ENCODE data around the gene ST8SIA1. TPM values are rescaled to one million over a fixed set of nuclear protein-coding genes. Genes with fewer than 3 reads are reported as not detected.
A peak's percentile ranks its signal among the peaks of the same experiment; 100 is the strongest.

The ST8SIA1 gene
- total RNA-seq, 1 donor from 2014 or later: 1.8 TPM

GRCh38 chr12:22340143-22340542 is 5.6 kb upstream of the ST8SIA1 start:
- Mint-ChIP-seq H3K36me3 (no peaks in the 10 kb centered on the region), H3K27ac (no peak overlapping the region), H3K4me1 (peaks cover 9% of the 10 kb centered on the region), H3K27me3 (ENCODE audit: insufficient read depth, low read depth) (peaks cover under 1% of the 10 kb centered on the region), H3K4me3 (no peak overlapping the region), H3K9me3 (peaks cover 8% of the 10 kb centered on the region)
- Histone ChIP-seq H3K9me3 (ENCODE audit: low read depth) (no peaks in the 10 kb centered on the region), H3K9ac (no peak overlapping the region), H3K4me1 (no peaks in the 10 kb centered on the region), H3K4me2 (no peak overlapping the region), H4K20me1 (ENCODE audit: low read depth) (no peaks in the 10 kb centered on the region), H3K27ac (no peak overlapping the region), H3K27me3 (peaks cover 2% of the 10 kb centered on the region), H3K36me3 (no peaks in the 10 kb centered on the region), H3K4me3 (no peak overlapping the region), H2AFZ (replicated peaks) (no peak overlapping the region), H3F3A (ENCODE audit: low read depth) (peaks cover 3% of the 10 kb centered on the region), H3K79me2 (ENCODE audit: low read depth) (no peaks in the 10 kb centered on the region)
- no peak for DNase-seq (ENCODE audit: low spot score)
- no peak for TF ChIP-seq EZH2phosphoT487 (IDR thresholded peaks at IDR 0.05)
- TF ChIP-seq EZH2 (IDR thresholded peaks at IDR 0.05): no peak
- no peak for TF ChIP-seq CTCF (IDR thresholded peaks at IDR 0.05)

DNA sequence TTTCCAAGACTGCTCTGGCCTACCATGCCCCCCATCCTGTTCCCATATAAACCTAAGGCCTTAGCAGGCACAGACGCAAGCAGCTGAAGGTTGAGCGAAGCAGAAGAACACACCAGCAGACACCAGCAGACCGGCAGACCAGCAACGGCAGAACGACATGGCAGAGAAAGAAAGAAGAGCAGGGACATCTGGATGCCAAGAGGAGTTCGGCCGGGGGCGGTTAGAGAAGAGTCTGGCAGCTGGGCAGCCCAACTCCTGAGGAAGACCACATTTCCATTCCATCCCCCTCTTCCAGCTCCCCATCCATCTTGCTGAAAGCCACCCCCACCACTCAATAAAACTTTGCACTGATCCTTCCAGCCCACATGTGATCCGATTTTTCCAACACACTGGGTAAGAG is 5.2 kb upstream of the ST8SIA1 start:
- Histone ChIP-seq H3K79me2 (ENCODE audit: low read depth) (no peaks in the 10 kb centered on the region), H3K4me3 (no peak overlapping the region), H3K27me3 (peaks cover 7% of the 10 kb centered on the region), H3K4me1 (no peaks in the 10 kb centered on the region), H3K4me2 (no peak overlapping the region), H2AFZ (replicated peaks) (no peak overlapping the region), H3K27ac (no peak overlapping the region), H3K9ac (no peak overlapping the region), H3K9me3 (ENCODE audit: low read depth) (no peaks in the 10 kb centered on the region), H3K36me3 (no peaks in the 10 kb centered on the region), H3F3A (ENCODE audit: low read depth) (peaks cover 6% of the 10 kb centered on the region), H4K20me1 (ENCODE audit: low read depth) (no peaks in the 10 kb centered on the region)
- Mint-ChIP-seq H3K9me3 (peaks cover 8% of the 10 kb centered on the region), H3K27ac (no peak overlapping the region), H3K36me3 (no peaks in the 10 kb centered on the region), H3K27me3 (ENCODE audit: insufficient read depth, low read depth) (peaks cover 4% of the 10 kb centered on the region), H3K4me3 (no peak overlapping the region), H3K4me1 (peaks cover 9% of the 10 kb centered on the region)
- DNase-seq (ENCODE audit: low spot score): no peak
- TF ChIP-seq CTCF (IDR thresholded peaks at IDR 0.05) (no peak), EZH2phosphoT487 (IDR thresholded peaks at IDR 0.05) (no peak), EZH2 (IDR thresholded peaks at IDR 0.05) (no peak)

DNA sequence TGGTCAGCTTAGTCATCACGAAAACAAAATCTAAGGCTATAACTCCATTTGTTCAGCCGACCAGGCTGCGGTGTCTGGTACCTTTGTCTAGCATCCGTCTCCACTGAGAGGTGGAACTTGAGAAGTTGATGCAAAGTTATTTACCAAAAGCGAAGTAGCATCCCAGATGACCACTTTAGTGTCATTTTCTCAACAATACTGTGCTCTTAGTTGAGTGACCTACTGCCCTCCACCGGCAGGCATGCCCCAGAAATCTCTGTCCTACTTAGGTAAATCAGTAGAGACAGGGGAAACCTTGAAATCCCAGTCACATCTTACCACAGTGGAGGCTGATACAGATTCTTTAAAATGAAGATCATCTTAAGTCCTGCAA is 1.3 kb upstream of the ST8SIA1 start:
- Mint-ChIP-seq H3K9me3 (no peaks in the 10 kb centered on the region), H3K27ac (peak overlapping the region; percentile 70), H3K27me3 (ENCODE audit: insufficient read depth, low read depth) (peaks cover 13% of the 10 kb centered on the region), H3K4me3 (peak overlapping the region; percentile 93), H3K36me3 (peaks cover 1% of the 10 kb centered on the region), H3K4me1 (peaks cover 34% of the 10 kb centered on the region)
- Histone ChIP-seq H4K20me1 (ENCODE audit: low read depth) (no peaks in the 10 kb centered on the region), H3K79me2 (ENCODE audit: low read depth) (no peaks in the 10 kb centered on the region), H3K27ac (no peak overlapping the region), H3F3A (ENCODE audit: low read depth) (peaks cover 6% of the 10 kb centered on the region), H2AFZ (replicated peaks) (peak overlapping the region; percentile 94), H3K9ac (no peak overlapping the region), H3K9me3 (ENCODE audit: low read depth) (no peaks in the 10 kb centered on the region), H3K4me2 (peak overlapping the region; percentile 83), H3K27me3 (peaks cover 46% of the 10 kb centered on the region), H3K4me1 (no peaks in the 10 kb centered on the region), H3K36me3 (no peaks in the 10 kb centered on the region), H3K4me3 (peak overlapping the region; percentile 72)
- DNase-seq (ENCODE audit: low spot score): peak; percentile 75
- TF ChIP-seq CTCF (IDR thresholded peaks at IDR 0.05) (peak; percentile 52), EZH2 (IDR thresholded peaks at IDR 0.05) (no peak), EZH2phosphoT487 (IDR thresholded peaks at IDR 0.05) (peak; percentile 46)

Measured in neural progenitor cell (in vitro differentiated cells).